ENCODE results near the gene TPPP3. TPM values are rescaled to one million over a fixed set of nuclear protein-coding genes. Genes with fewer than 3 reads are reported as not detected.
"Not testable (repeated sequence)": the region's sequence is repeated elsewhere in the genome, so short reads cannot be mapped to it uniquely, and the experiment has no call there.

Gene TPPP3
- total RNA-seq, 1 experiment from 2014 or later: 0.39 TPM

GRCh38 chr16:67419502-67419901 lies 26.2 kb upstream of the TPPP3 start:
- Histone ChIP-seq H3K9me3 (no peaks in the 10 kb centered on the region), H3K4me1 (peaks cover 43% of the 10 kb centered on the region), H3K4me3 (ENCODE audit: low read depth, low read length) (no peak overlapping the region), H3K27me3 (replicated peaks; ENCODE audit: control insufficient read depth, insufficient read depth, low read length) (no peaks in the 10 kb centered on the region), H3K36me3 (ENCODE audit: control insufficient read depth, insufficient read depth, low read length) (no peaks in the 10 kb centered on the region)
- DNase-seq: no peak
- CTCF ChIA-PET: interaction anchor here (0.7 to 1.0 kb wide), 3 partner anchors 9 to 551 kb away, joined by 3 to 5 read pairs (median 4); partner anchors contain the start of gene HSD11B2
- Mint-ChIP-seq H3K27ac (ENCODE audit: unreplicated experiment) (peak overlapping the region; percentile 8), H3K36me3 (ENCODE audit: insufficient read depth, unreplicated experiment) (no peaks in the 10 kb centered on the region), H3K9me3 (ENCODE audit: unreplicated experiment) (no peaks in the 10 kb centered on the region), H3K27me3 (ENCODE audit: insufficient read depth, unreplicated experiment) (no peaks in the 10 kb centered on the region), H3K4me1 (ENCODE audit: low read depth, unreplicated experiment) (peaks cover 27% of the 10 kb centered on the region), H3K4me3 (ENCODE audit: unreplicated experiment) (no peak overlapping the region)
- intact Hi-C loops (cut with micrococcal nuclease; ENCODE audit: unreplicated experiment): no loop called here
- no TSS peak for BruUV-seq (replicated peaks)
- POLR2A ChIA-PET: no interaction called here
- TF ChIP-seq, protein P1, sequence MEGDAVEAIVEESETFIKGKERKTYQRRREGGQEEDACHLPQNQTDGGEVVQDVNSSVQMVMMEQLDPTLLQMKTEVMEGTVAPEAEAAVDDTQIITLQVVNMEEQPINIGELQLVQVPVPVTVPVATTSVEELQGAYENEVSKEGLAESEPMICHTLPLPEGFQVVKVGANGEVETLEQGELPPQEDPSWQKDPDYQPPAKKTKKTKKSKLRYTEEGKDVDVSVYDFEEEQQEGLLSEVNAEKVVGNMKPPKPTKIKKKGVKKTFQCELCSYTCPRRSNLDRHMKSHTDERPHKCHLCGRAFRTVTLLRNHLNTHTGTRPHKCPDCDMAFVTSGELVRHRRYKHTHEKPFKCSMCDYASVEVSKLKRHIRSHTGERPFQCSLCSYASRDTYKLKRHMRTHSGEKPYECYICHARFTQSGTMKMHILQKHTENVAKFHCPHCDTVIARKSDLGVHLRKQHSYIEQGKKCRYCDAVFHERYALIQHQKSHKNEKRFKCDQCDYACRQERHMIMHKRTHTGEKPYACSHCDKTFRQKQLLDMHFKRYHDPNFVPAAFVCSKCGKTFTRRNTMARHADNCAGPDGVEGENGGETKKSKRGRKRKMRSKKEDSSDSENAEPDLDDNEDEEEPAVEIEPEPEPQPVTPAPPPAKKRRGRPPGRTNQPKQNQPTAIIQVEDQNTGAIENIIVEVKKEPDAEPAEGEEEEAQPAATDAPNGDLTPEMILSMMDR (IDR thresholded peaks at IDR 0.05; ENCODE audit: insufficient read depth in 1 of 2, low read depth in 1 of 2, low read length in 1 of 2, severe bottlenecking in 1 of 2, unreplicated experiment in 1 of 2): no peak

DNA sequence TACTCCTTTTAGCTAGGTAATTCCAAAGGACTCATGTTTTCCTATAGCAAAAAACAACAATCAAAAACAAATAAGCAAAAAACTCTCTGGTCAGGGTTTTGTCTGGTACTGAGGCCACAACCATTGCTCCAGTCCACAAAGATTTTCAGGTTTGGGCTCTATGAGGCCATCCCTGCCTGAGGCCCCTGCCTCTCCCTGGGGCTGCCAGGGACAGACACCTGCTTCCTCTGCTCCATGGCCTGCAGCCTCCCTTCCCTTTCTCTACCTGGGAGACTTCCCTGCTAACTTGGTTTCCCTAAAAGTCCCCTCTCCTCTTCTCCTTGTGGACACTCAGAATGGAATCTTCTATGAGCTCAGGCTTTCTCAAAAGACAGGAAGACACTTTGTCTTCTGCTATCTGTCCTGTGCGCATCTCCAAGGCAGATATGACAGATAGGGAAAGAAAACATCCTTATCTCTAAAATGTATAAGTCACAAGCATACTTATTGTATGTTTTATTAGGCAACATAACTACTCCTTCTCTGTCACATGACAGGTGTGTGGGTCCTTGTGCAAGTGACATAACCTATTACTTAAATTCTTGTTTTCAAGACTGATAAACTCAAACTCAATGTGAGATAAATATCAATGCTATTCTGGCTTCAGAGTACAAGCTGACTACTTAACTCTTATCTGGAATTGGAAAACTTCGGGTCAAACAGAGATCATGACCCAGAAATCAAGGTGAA lies 24.2 kb upstream of the TPPP3 start:
- intact Hi-C loops (cut with micrococcal nuclease; ENCODE audit: unreplicated experiment): no loop called here
- H3K27me3 ChIP-seq (replicated peaks; ENCODE audit: control insufficient read depth, insufficient read depth, low read length): no peaks in the 10 kb centered on the region
- peak in 1 of 2 experiments; percentile 56 for DNase-seq
- peaks cover 34% of the 10 kb centered on the region for H3K4me1 Mint-ChIP-seq (ENCODE audit: low read depth, unreplicated experiment)
- H3K9me3 ChIP-seq: no peaks in the 10 kb centered on the region
- BruUV-seq (replicated peaks): no TSS peak
- H3K36me3 ChIP-seq (ENCODE audit: control insufficient read depth, insufficient read depth, low read length): no peaks in the 10 kb centered on the region
- no peaks in the 10 kb centered on the region for H3K27me3 Mint-ChIP-seq (ENCODE audit: insufficient read depth, unreplicated experiment)
- H3K4me3 Mint-ChIP-seq (ENCODE audit: unreplicated experiment): no peak overlapping the region
- H3K4me3 ChIP-seq (ENCODE audit: low read depth, low read length): no peak overlapping the region
- POLR2A ChIA-PET: interaction anchor here (1.0 kb wide), 1 partner anchor 10 kb away, joined by 4 read pairs; no protein-coding TSS in a partner anchor
- TF ChIP-seq, protein P1 (IDR thresholded peaks at IDR 0.05; ENCODE audit: insufficient read depth in 1 of 2, low read depth in 1 of 2, low read length in 1 of 2, severe bottlenecking in 1 of 2, unreplicated experiment in 1 of 2): no peak
- no peaks in the 10 kb centered on the region for H3K9me3 Mint-ChIP-seq (ENCODE audit: unreplicated experiment)
- peak overlapping the region; percentile 59 for H3K27ac Mint-ChIP-seq (ENCODE audit: unreplicated experiment)
- peaks cover 30% of the 10 kb centered on the region for H3K4me1 ChIP-seq
- CTCF ChIA-PET: interaction anchor here (1.6 to 2.3 kb wide), 2 partner anchors 10 to 157 kb away, joined by 5 to 12 read pairs; no protein-coding TSS in a partner anchor
- H3K36me3 Mint-ChIP-seq (ENCODE audit: insufficient read depth, unreplicated experiment): no peaks in the 10 kb centered on the region

GRCh38 chr16:67415872-67416793 lies 22.8 kb upstream of the TPPP3 start, which contains the start of gene ZDHHC1:
TSS of gene ZDHHC1 (minus strand) at chr16:67416477. CDS start at chr16:67407775, 8,702 bp downstream.
- H3K27me3 ChIP-seq (replicated peaks; ENCODE audit: control insufficient read depth, insufficient read depth, low read length): no peaks in the 10 kb centered on the region
- Mint-ChIP-seq H3K4me1 (ENCODE audit: low read depth, unreplicated experiment) (peaks cover 46% of the 10 kb centered on the region), H3K9me3 (ENCODE audit: unreplicated experiment) (no peaks in the 10 kb centered on the region), H3K27ac (ENCODE audit: unreplicated experiment) (peak within 1 kb of the TSS; percentile 59), H3K27me3 (ENCODE audit: insufficient read depth, unreplicated experiment) (no peaks in the 10 kb centered on the region), H3K36me3 (ENCODE audit: insufficient read depth, unreplicated experiment) (no peaks in the 10 kb centered on the region), H3K4me3 (ENCODE audit: unreplicated experiment) (no peak within 1 kb of the TSS)
- H3K9me3 ChIP-seq: no peaks in the 10 kb centered on the region
- POLR2A ChIA-PET: no interaction called here
- CTCF ChIA-PET: interaction anchor here (2.3 kb wide), 1 partner anchor 12 kb away, joined by 12 read pairs; no protein-coding TSS in a partner anchor
- peaks cover 44% of the 10 kb centered on the region for H3K4me1 ChIP-seq
- no peaks in the 10 kb centered on the region for H3K36me3 ChIP-seq (ENCODE audit: control insufficient read depth, insufficient read depth, low read length)
- no TSS peak for BruUV-seq (replicated peaks)
- TF ChIP-seq, protein P1 (IDR thresholded peaks at IDR 0.05; ENCODE audit: insufficient read depth in 1 of 2, low read depth in 1 of 2, low read length in 1 of 2, severe bottlenecking in 1 of 2, unreplicated experiment in 1 of 2): no peak
- H3K4me3 ChIP-seq (ENCODE audit: low read depth, low read length): no peak within 1 kb of the TSS
- DNase-seq: no peak
- intact Hi-C loops (cut with micrococcal nuclease; ENCODE audit: unreplicated experiment): no loop called here

- intact Hi-C loops (cut with micrococcal nuclease; ENCODE audit: unreplicated experiment); H3K4me3 ChIP-seq (ENCODE audit: low read depth, low read length); H3K27me3 ChIP-seq (replicated peaks; ENCODE audit: control insufficient read depth, insufficient read depth, low read length); H3K4me3 Mint-ChIP-seq (ENCODE audit: unreplicated experiment); H3K9me3 Mint-ChIP-seq (ENCODE audit: unreplicated experiment); CTCF ChIA-PET; H3K27ac Mint-ChIP-seq (ENCODE audit: unreplicated experiment); BruUV-seq (replicated peaks); H3K36me3 Mint-ChIP-seq (ENCODE audit: insufficient read depth, unreplicated experiment); H3K27me3 Mint-ChIP-seq (ENCODE audit: insufficient read depth, unreplicated experiment); H3K9me3 ChIP-seq; H3K36me3 ChIP-seq (ENCODE audit: control insufficient read depth, insufficient read depth, low read length); DNase-seq; POLR2A ChIA-PET: not testable (repeated sequence)
- H3K4me1 ChIP-seq: peaks cover 49% of the 10 kb centered on the region
- H3K4me1 Mint-ChIP-seq (ENCODE audit: low read depth, unreplicated experiment): peaks cover 51% of the 10 kb centered on the region
Observed at GRCh38 chr16:67415421-67415820, 22.1 kb upstream of the TPPP3 start.

Measured in Caco-2 (cell line).